Esophagus muscularis mucosa (tissue), 4 donors: Measurements from ENCODE around the gene RTF1. TPM values are rescaled to one million over a fixed set of nuclear protein-coding genes. Genes with fewer than 3 reads are reported as not detected.
A peak's percentile ranks its signal among the peaks of the same experiment; 100 is the strongest.

Source experiments
- DNase-seq: peaks from one replicate; pipeline ENCODE4 v3.0.0-alpha.2; 2017; ENCODE audit errors: extremely low spot score
- H3K27ac ChIP-seq, 4 donors: fragments of 200-600 bp; sonication (generic); replicated peaks in 1 of 4; 1 replicate in 3 of 4; 2 replicates in 1 of 4; pipeline ENCODE4 v1.5.1; 2016 to 2019; ENCODE audit warnings: mild to moderate bottlenecking in 1 of 4
- H3K27me3 ChIP-seq, 4 donors: fragments of 200-600 bp; sonication (generic); one replicate each; pipeline versions ENCODE4 v1.5.1 to v1.6.0; 2016 to 2019
- H3K36me3 ChIP-seq, 4 donors: fragments of 200-600 bp; sonication (generic); one replicate each; pipeline ENCODE4 v1.5.1; 2016 to 2019
- H3K4me1 ChIP-seq, 4 donors: fragments of 200-600 bp; sonication (generic); one replicate each; pipeline ENCODE4 v1.5.1; 2016 to 2019
- H3K4me3 ChIP-seq, 4 donors: fragments of 200-600 bp; sonication (generic); 1 replicate in 2 of 4; 2 replicates in 2 of 4; pipeline ENCODE4 v1.5.1; 2016 to 2019; ENCODE audit warnings: mild to moderate bottlenecking in 4 of 4, moderate library complexity in 1 of 4
- H3K9me3 ChIP-seq, 4 donors: fragments of 200-600 bp; sonication (generic); 1 replicate in 3 of 4; 2 replicates in 1 of 4; pipeline ENCODE4 v1.5.1; 2016 to 2019
- EP300 ChIP-seq: sonication (generic); formaldehyde crosslinking; IDR thresholded peaks from one replicate; pipeline ENCODE4 v1.6.1; 2017; ENCODE audit warnings: antibody characterized with exemption
- POLR2A ChIP-seq: fragments of 450-650 bp; IDR thresholded peaks from one replicate; pipeline ENCODE4 v1.6.1; 2017; ENCODE audit warnings: antibody characterized with exemption, moderate library complexity, mild to moderate bottlenecking, low read depth
- POLR2AphosphoS5 ChIP-seq, 2 donors: sonication (generic); formaldehyde crosslinking; IDR thresholded peaks; one replicate each; pipeline ENCODE4 v1.6.1; 2017; ENCODE audit warnings: antibody characterized with exemption in 2 of 2
- WGBS: methylation state at CpG from one replicate; pipeline ENCODE4 v1.1.5; 2018; 5-methylcytosine and 5-hydroxymethylcytosine counted together
- intact Hi-C: fragments of 100-400 bp; cut with DNase I; formaldehyde crosslinking; loops from one replicate; pipeline ENCODE4 v1.15.1; 2023
- total RNA-seq, 4 donors: library from RNA; depleted of rRNA; stranded (reverse); fragments of >200 nt; gene quantifications; one replicate each; pipeline versions ENCODE4 v1.1.0 to v1.2.1, GENCODE V29; 2016
- TF ChIP-seq, protein P1 (sequence below), 3 experiments: fragments of 200-600 bp in 2 of 3; fragments of 450-650 bp in 1 of 3; sonication (generic) in 2 of 3; IDR thresholded peaks; one replicate each; pipeline ENCODE4 v1.5.1; 2017 to 2019; ENCODE audit warnings: antibody characterized with exemption in 3 of 3, mild to moderate bottlenecking in 2 of 3, moderate library complexity in 1 of 3

RTF1 gene
- total RNA-seq, 4 donors from 2014 or later = 31.5 to 37.7 (median 35.9) TPM

DNA sequence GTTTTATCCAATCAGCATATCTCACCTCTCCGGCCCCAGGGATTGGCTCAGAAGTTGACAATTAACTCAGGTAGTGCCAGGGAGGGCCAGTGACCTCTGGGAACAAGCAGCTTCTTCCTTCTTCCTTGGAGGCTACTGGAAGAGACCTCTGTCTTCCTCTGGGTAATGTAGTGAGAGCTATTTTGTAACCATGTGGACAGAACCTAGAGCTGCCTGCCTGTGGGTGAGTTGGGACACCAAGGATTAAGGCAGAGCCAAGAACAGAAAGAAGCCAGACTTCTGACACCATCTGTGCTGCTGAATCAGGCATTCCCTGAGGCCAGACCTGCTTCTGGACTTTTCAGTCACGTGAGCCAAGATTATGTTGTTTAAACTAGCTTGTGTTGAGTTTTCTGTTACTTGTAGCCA lies 8.7 kb upstream of the RTF1 start:
- Histone ChIP-seq H3K27me3 (no peaks in the 10 kb centered on the region), H3K36me3 (no peaks in the 10 kb centered on the region), H3K9me3 (no peaks in the 10 kb centered on the region), H3K4me3 (no peak overlapping the region), H3K4me1 (peaks cover 0 to 2% (median under 1%) of the 10 kb centered on the region in 4 donors), H3K27ac (no peak overlapping the region)
- no peak for TF ChIP-seq POLR2A
- TF ChIP-seq, protein P1, sequence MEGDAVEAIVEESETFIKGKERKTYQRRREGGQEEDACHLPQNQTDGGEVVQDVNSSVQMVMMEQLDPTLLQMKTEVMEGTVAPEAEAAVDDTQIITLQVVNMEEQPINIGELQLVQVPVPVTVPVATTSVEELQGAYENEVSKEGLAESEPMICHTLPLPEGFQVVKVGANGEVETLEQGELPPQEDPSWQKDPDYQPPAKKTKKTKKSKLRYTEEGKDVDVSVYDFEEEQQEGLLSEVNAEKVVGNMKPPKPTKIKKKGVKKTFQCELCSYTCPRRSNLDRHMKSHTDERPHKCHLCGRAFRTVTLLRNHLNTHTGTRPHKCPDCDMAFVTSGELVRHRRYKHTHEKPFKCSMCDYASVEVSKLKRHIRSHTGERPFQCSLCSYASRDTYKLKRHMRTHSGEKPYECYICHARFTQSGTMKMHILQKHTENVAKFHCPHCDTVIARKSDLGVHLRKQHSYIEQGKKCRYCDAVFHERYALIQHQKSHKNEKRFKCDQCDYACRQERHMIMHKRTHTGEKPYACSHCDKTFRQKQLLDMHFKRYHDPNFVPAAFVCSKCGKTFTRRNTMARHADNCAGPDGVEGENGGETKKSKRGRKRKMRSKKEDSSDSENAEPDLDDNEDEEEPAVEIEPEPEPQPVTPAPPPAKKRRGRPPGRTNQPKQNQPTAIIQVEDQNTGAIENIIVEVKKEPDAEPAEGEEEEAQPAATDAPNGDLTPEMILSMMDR (IDR thresholded peaks at IDR 0.05) = no peak
- TF ChIP-seq EP300 = no peak
- no peak for TF ChIP-seq POLR2AphosphoS5 (IDR thresholded peaks at IDR 0.05)
- DNase-seq = no peak
- intact Hi-C loops = no loop called here
- WGBS = 22% methylated on average over 1 of the region's 2 CpGs

DNA sequence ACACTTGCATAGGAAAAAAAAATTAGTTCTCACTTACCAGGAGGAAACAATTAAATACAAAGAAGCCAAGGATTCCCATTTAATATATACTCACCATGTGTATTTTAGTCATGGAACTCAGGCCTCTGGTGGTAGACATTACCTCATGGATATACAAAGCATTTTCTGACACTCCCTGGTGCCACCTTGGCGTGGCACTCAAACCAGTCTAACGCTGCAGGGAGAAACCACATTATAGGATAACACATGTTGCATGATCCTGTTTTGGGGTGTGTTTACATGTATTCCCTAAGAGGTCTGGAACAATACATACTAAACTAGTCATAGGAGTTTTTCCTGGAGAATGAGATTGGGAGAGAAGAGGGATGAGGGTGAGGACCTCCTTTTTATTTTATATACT lies 5.9 kb upstream of the RTF1 start:
- no peaks in the 10 kb centered on the region for H3K9me3 ChIP-seq
- peaks cover 6 to 10% (median 7%) of the 10 kb centered on the region in 4 donors for H3K4me1 ChIP-seq
- no peaks in the 10 kb centered on the region for H3K27me3 ChIP-seq
- intact Hi-C loops = loop anchor here (10.0 kb wide), 1 partner anchor 296 kb away; the partner anchor contains the start of gene INO80
- no peak for TF ChIP-seq POLR2AphosphoS5 (IDR thresholded peaks at IDR 0.05)
- TF ChIP-seq EP300 = no peak
- TF ChIP-seq POLR2A = no peak
- TF ChIP-seq, protein P1 (IDR thresholded peaks at IDR 0.05) = no peak
- WGBS = 91% methylated on average over 2 of the region's 2 CpGs
- no peak for DNase-seq
- H3K4me3 ChIP-seq = no peak overlapping the region
- H3K36me3 ChIP-seq = no peaks in the 10 kb centered on the region
- no peak overlapping the region for H3K27ac ChIP-seq

DNA sequence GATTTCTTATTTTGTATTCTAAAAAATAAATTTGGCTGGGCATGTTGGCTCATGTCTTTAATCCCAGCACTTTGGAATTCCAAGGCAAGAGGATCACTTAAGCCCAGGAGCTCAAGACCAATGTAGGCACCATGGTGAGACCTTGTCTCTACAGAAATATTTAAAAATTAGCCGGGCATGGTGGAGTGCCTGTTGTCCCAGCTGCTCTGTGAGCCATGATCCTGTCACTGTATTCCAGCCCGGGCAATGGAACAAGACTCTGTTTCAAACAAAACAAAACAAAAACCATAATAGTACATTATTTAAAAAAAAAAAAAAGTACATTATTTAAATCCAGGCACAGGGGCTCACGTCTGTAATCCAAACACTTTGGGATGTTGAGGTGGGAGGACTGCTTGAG lies 5.5 kb upstream of the RTF1 start:
- H3K9me3 ChIP-seq = no peaks in the 10 kb centered on the region
- H3K4me3 ChIP-seq = no peak overlapping the region
- no peak for DNase-seq
- 72% methylated on average over 3 of the region's 3 CpGs for WGBS
- H3K36me3 ChIP-seq = no peaks in the 10 kb centered on the region
- no peak overlapping the region for H3K27ac ChIP-seq
- H3K4me1 ChIP-seq = peaks cover 9 to 14% (median 11%) of the 10 kb centered on the region in 4 donors
- H3K27me3 ChIP-seq = no peaks in the 10 kb centered on the region
- intact Hi-C loops = loop anchor here (10.0 kb wide), 1 partner anchor 297 kb away; the partner anchor contains the start of gene INO80
- no peak for TF ChIP-seq POLR2AphosphoS5 (IDR thresholded peaks at IDR 0.05)
- TF ChIP-seq EP300 = no peak
- TF ChIP-seq POLR2A = no peak
- TF ChIP-seq, protein P1 (IDR thresholded peaks at IDR 0.05) = no peak

DNA sequence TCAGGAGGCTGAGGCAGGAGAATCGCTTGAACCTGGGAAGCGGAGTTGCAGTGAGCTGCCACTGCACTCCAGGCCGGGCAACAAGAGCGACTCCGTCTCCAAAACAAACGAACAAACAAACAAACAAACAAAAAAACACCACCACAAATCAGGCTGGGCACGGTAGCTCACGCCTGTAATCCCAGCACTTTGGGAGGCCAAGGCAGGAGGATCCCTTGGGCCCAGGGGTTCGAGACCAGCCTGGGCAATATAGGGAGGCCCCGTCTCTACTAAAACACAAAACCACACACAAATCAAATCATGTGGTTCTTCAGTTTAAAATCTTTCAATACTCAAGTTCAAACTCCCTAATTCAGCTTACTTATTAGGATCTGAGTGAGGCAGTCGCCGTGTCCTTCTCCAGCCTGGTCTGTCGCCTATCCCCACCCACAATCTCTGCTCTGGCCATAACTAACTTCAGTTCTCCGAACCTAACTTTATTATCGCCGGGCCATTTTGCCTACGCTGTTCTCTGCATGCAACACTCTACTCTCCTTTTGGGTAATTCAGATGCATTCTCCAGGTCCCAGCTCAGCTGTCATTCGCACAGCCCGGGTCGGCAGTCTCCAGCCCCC lies 660 bp upstream of the RTF1 start:
- peak overlapping the region; percentile 82 to 94 (median 86) for H3K27ac ChIP-seq
- intact Hi-C loops = loop anchor here (10.0 kb wide), 1 partner anchor 301 kb away; the partner anchor contains the start of gene INO80
- no peaks in the 10 kb centered on the region for H3K27me3 ChIP-seq
- TF ChIP-seq POLR2A = no peak
- TF ChIP-seq EP300 = no peak
- no peak for TF ChIP-seq POLR2AphosphoS5 (IDR thresholded peaks at IDR 0.05)
- TF ChIP-seq, protein P1 (IDR thresholded peaks at IDR 0.05) = no peak
- no peaks in the 10 kb centered on the region for H3K9me3 ChIP-seq
- H3K36me3 ChIP-seq = no peaks in the 10 kb centered on the region
- H3K4me3 ChIP-seq = peak overlapping the region; percentile 76 to 96 (median 86)
- DNase-seq = no peak
- WGBS = 35% methylated on average over 20 of the region's 20 CpGs
- peaks cover 23 to 50% (median 33%) of the 10 kb centered on the region in 4 donors for H3K4me1 ChIP-seq
